Posterior cingulate gyrus (tissue), 11 donors: Measurements from ENCODE around the gene TRAF3.

Experiments used
- DNase-seq, 10 donors: peaks; one replicate each; pipeline versions ENCODE4 v3.0.0 to v3.0.0-alpha.2; 2020 to 2021; ENCODE audit warnings: mixed read lengths in 3 of 10
- intact Hi-C: fragments of 100-400 bp; cut with DNase I; formaldehyde crosslinking; loops from one replicate; pipeline ENCODE4 v1.15.1; 2023

Gene TRAF3

GRCh38 chr14:102774391-102775153 lies 2.7 kb upstream of the TRAF3 start:
- peak in 8 of 10 donors; percentile 26 to 91 (median 64) for DNase-seq
- intact Hi-C loops: loop anchor here (2.0 to 10.0 kb wide), 3 partner anchors 140 to 283 kb away; partner anchors contain the start of gene CDC42BPB

DNA sequence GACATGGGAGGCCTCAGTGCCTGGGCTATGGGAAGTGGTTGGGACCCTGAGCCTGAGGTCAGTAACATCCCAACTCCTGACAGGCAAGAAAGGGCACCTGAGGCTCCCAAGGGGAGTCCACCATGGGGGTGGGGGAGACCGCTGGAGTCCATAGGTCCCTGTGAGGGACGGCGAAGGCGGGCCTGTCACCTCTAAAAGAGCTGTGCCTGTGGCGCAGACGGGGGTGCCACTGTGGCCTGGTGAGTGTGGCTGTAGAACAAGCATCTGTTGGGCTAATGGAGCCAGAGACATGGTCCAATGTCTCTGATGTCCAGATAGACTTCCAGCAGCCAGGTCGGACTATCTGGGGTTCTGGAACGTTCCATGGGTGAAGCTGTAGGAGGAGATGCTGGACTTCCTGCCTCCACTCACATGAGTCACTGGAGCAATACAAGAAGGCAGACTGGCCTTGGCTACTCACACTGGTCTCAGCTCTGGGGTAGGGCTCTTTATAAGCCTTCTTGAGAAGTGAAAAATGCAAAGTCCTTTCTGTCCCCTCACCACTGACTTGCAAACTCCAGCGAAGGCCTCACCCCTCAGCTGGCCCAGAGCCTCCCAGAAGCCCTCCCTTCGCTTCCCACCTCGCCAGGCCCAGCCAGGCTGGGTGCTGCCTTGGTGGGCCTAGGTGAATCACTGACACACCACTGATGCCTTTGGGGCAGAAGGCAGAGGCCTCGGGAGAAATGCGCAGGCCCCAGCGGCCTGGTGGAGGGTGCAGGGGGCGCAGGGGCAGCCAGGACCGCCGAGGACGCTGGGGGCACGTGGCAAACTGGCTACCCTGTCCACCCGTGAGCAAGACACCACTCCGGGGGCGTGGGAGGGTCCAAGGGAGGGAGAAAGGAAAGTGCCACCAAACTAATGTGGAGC lies 1.1 kb upstream of the TRAF3 start:
- DNase-seq: peak in 1 of 10 donors; percentile 66

GRCh38 chr14:102777711-102778337 lies 575 bp downstream of the TRAF3 start:
- DNase-seq: peak in 1 of 10 donors; percentile 20
- intact Hi-C loops: loop anchor here (5.0 to 10.0 kb wide), 2 partner anchors 137 to 279 kb away; partner anchors contain the start of gene CDC42BPB

More for the DNA sequence above, 1.1 kb upstream of the TRAF3 start:
- intact Hi-C loops: loop anchor here (2.0 to 10.0 kb wide), 3 partner anchors 139 to 281 kb away; partner anchors contain the start of gene CDC42BPB

GRCh38 chr14:102778338-102779083 lies 1.3 kb downstream of the TRAF3 start:
- peak in 1 of 10 donors; percentile 9 for DNase-seq
- intact Hi-C loops: loop anchor here (5.0 to 10.0 kb wide), 2 partner anchors 136 to 279 kb away; partner anchors contain the start of gene CDC42BPB

DNA sequence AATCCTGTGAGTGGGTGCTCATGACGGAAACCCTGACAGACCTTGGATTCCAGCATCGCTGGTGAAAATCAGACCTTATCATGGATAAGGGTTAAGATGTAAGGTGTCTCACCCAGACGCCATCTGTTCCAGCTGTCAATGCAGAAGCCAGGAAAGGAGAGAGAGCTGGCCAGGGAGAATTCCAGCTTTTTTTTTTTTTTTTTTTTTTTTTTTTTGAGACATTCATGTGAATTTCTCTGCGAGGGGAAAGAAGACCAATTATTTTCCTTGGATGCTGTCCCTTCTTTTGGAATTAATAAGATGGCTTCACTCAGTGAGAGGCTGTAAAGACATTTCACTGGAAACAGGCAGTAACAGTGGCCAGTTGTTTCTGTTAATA lies 1.8 kb downstream of the TRAF3 start:
- intact Hi-C loops: loop anchor here (5.0 to 10.0 kb wide), 2 partner anchors 136 to 278 kb away; partner anchors contain the start of gene CDC42BPB
- DNase-seq: no peak

GRCh38 chr14:102779574-102780315 lies 2.5 kb downstream of the TRAF3 start:
- intact Hi-C loops: loop anchor here (5.0 to 10.0 kb wide), 2 partner anchors 135 to 278 kb away; partner anchors contain the start of gene CDC42BPB
- DNase-seq: peak in 6 of 10 donors; percentile 23 to 92 (median 54)

GRCh38 chr14:102781063-102781462 lies 3.8 kb downstream of the TRAF3 start:
- no peak for DNase-seq
- intact Hi-C loops: no loop called here

DNA sequence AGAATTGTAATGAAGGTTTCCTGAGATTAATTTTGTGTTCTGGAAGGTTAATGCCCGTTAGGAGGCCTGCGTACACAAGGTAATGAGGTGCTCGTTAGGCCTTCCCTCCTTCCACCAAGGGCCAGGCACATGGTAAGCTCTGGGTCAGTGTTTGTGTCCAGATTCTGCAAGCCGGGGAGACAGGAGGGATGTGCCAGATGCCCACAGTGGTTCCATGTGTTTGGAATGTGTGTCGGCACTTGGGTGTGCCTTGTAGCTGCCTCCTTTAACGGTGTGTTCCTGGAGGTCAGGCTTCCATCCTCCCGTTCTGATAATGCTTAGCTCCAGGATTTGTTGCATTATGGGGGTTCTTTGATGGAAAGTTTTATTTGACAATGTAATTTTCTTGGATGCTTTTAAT lies 5.7 kb downstream of the TRAF3 start:
- DNase-seq: no peak
- intact Hi-C loops: no loop called here

DNA sequence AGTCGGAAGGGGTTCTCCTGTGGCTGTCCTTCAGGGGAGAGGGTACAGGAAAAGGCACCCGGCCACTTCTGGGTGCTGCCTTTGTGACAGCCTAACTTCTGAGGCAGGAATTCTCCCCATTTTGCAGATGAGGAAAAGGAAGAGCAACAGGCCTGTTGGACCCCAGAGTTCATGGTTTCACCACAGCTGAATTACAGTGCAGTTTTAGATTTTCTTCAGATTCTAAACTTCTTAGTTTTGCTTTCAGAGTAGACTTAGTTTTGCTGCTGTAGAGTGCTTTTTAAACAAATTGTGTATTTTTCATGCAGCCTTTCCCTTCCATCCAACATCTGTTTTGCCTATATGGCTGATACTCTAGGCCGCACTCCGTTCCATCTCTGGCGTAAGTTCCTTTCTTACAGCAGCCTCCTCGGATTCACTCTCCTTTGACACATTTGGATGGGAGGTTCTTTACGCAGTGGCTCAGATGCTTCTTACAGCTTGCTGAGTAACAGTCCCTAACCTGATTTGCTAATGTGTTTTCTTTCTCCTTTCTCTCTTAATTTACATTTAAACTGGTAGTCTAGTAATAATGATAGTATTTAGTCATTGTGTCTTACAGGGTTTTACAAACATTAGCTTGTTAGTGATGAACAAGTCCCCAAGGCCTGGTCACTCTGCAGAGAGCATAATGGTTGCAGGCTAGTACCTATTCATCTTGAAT lies 7.8 kb downstream of the TRAF3 start:
- intact Hi-C loops: no loop called here
- DNase-seq: no peak

GRCh38 chr14:102785595-102785963 lies 8.3 kb downstream of the TRAF3 start:
- no peak for DNase-seq
- intact Hi-C loops: no loop called here

GRCh38 chr14:102786768-102787167 lies 9.5 kb downstream of the TRAF3 start:
- intact Hi-C loops: no loop called here

GRCh38 chr14:102789349-102789748 lies 12.1 kb downstream of the TRAF3 start:
- DNase-seq: no peak
- intact Hi-C loops: no loop called here

More at GRCh38 chr14:102786768-102787167, 9.5 kb downstream of the TRAF3 start:
- no peak for DNase-seq

DNA sequence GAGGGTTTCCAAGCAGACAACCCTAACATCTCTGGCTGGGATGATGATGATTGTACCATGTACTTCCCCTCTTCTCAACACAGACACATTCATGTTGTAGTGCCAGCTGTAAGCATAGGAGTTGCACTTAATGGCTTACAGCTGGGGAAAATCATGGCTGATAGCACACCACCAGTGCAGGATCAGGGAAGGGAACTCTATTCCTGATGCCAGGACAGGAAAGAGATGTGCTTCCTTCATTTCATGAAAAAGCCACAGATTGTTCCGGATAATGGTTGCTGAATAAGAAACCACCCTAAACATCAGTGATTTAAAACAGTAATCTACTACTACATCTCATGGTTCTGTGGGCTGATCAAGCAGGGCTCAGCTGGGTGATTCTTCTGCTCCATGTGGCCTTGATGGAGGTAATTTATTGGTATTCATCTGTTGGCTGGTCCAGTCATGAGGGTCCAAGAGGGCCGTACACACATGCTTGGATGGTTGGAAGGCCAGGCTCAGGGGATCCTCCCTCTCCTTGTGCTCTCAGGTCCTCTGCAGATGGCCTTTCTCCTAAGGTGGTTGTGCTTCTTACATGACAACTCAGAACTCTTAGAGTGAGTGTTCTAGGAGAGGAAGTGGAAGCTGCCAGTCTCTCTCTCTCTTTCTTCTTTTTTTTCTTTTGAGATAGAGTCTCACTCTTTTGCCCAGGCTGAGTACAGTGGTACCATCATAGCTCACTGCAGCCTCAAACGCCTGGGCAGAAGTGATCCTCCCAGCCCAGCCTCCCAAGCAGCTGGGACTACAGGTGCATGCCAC lies 16.5 kb downstream of the TRAF3 start:
- intact Hi-C loops: loop anchor here (10.0 kb wide), 1 partner anchor 101 kb away; no protein-coding TSS in a partner anchor
- DNase-seq: no peak

DNA sequence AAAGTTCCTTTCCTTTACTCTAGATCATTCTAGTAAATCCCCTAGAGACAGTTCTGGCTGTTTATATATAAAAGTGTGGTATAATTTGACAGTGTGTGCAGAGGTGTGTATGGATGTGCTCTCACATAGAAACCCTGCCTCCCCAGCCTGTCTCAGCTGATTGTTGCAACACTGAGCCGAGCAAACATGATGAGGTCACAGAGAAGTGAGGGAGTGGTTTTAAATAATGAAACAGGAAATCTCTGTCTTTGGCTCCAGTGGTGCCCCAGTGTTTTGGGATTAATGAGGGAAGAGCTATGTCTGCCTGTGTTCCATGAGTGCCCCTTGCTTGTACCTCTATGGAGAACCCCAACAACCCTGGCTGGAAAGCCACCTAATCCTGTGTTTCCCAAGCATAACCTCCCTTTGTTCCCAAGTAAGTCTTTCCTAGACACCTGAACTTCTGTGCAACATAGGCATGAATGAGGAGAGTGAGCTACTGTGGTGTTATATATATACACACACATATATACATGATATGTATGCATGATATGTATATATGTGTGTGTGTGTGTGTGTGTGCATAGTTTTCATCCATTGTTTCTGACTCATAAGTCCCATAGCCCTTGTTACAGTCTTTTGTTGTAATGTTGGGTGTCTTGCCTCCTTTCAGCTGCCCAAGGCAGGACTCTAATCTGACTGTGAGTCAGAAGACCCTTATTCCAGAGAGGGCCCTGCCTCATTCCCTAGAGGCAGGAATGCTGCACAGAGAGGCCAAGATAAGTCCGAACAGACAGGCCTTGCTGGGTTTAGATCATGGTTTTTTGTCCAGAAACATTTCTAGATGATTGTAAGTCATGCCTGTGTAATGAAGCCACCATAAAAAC lies 18.0 kb downstream of the TRAF3 start:
- no peak for DNase-seq
- intact Hi-C loops: loop anchor here (10.0 kb wide), 1 partner anchor 100 kb away; no protein-coding TSS in a partner anchor

- intact Hi-C loops: loop anchor here (10.0 kb wide), 1 partner anchor 98 kb away; no protein-coding TSS in a partner anchor
- no peak for DNase-seq
These were observed 19.5 kb downstream of the TRAF3 start for GRCh38 chr14:102796661-102797190.

DNA sequence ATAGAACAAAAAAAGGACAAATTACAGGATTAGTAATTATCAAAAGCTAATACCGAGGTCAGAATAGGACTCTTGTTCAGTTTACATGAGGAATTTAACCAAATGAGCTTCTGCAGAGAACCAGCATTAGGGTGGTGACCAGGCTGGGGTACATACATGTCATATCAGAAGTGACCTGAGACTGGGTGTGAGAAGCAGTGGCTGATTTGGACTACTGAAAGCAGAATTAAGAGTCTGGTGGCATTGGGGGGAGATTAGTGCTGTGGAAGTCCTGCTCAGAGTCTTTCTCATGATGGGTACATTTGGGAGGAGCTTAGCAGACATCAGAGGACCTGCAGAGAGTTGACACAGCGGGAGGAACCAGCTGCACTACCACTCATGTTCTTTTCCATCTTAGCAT lies 21.7 kb downstream of the TRAF3 start:
- DNase-seq: no peak
- intact Hi-C loops: loop anchor here (10.0 kb wide), 1 partner anchor 96 kb away; no protein-coding TSS in a partner anchor
